Ovary (tissue), 1 donor: ENCODE measurements around the gene PDE3B.
"Not testable (repeated sequence)": the region's sequence is repeated elsewhere in the genome, so short reads cannot be mapped to it uniquely, and the experiment has no call there.

Experiments used
- EP300 ChIP-seq: sonication (generic); formaldehyde crosslinking; IDR thresholded peaks from one replicate; pipeline ENCODE4 v1.6.1; 2017; ENCODE audit warnings: antibody characterized with exemption
- POLR2A ChIP-seq: fragments of 450-650 bp; IDR thresholded peaks from one replicate; pipeline ENCODE4 v1.6.1; 2017; ENCODE audit warnings: antibody characterized with exemption, mild to moderate bottlenecking, moderate library complexity

DNA sequence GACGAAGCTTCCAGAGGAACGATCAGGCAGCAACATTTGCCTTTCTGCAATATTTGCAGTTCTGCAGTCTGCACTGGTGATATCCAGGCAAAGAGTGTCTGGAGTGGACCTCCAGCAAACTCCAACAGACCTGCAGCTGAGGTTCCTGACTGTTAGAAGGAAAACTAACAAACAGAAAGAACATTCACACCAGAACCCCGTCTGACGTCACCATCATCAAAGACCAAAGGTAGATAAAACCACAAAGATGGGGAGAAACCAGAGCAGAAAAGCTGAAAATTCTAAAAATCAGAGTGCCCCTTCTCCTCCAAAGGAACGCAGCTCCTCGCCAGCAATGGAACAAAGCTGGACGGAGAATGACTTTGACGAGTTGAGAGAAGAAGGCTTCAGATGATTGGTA is 134.9 kb downstream of the PDE3B start:
- TF ChIP-seq EP300, POLR2A: not testable (repeated sequence)
